ENCODE measurements around the gene PEX7.
"Not testable (repeated sequence)": the region's sequence is repeated elsewhere in the genome, so short reads cannot be mapped to it uniquely, and the experiment has no call there.

The PEX7 gene

GRCh38 chr6:136901212-136901784 lies 78.9 kb downstream of the PEX7 start:
- H3K9ac ChIP-seq (ENCODE audit: low read length in 2 of 2): no peak overlapping the region
- peaks cover 4 to 17% of the 10 kb centered on the region in 2 donors for H3K36me3 ChIP-seq (ENCODE audit: control insufficient read depth in 2 of 2, insufficient read depth in 2 of 2, low read length in 2 of 2)
- no peaks in the 10 kb centered on the region for H3K4me1 ChIP-seq (ENCODE audit: control insufficient read depth, insufficient read depth, low read length)
- H3K27me3 ChIP-seq (ENCODE audit: control insufficient read depth in 1 of 2, insufficient read depth in 2 of 2, low read length in 2 of 2): no peaks in the 10 kb centered on the region
- H3K4me3 ChIP-seq (ENCODE audit: low read length in 2 of 2): no peak overlapping the region
- no peak overlapping the region for H3K27ac ChIP-seq (ENCODE audit: low read length)
- H3K9me3 ChIP-seq (ENCODE audit: control insufficient read depth in 2 of 2, low read length in 2 of 2): no peaks in the 10 kb centered on the region

- H3K4me3 ChIP-seq (ENCODE audit: low read length in 2 of 2); H3K27ac ChIP-seq (ENCODE audit: low read length): not testable (repeated sequence)
These were observed 82.1 kb downstream of the PEX7 start for GRCh38 chr6:136904477-136904876.

GRCh38 chr6:136914947-136915346 lies 92.6 kb downstream of the PEX7 start:
- Histone ChIP-seq H3K9ac (ENCODE audit: low read length in 2 of 2) (no peak overlapping the region), H3K27me3 (ENCODE audit: control insufficient read depth in 1 of 2, insufficient read depth in 2 of 2, low read length in 2 of 2) (peaks cover 6 to 18% of the 10 kb centered on the region in 2 donors), H3K4me3 (ENCODE audit: low read length in 2 of 2) (no peak overlapping the region), H3K4me1 (ENCODE audit: control insufficient read depth, insufficient read depth, low read length) (no peaks in the 10 kb centered on the region), H3K9me3 (ENCODE audit: control insufficient read depth in 2 of 2, low read length in 2 of 2) (no peaks in the 10 kb centered on the region), H3K36me3 (ENCODE audit: control insufficient read depth in 2 of 2, insufficient read depth in 2 of 2, low read length in 2 of 2) (peaks cover 0 to 2% of the 10 kb centered on the region in 2 donors), H3K27ac (ENCODE audit: low read length) (no peak overlapping the region)

More at GRCh38 chr6:136904477-136904876, 82.1 kb downstream of the PEX7 start:
- H3K36me3 ChIP-seq (ENCODE audit: control insufficient read depth in 2 of 2, insufficient read depth in 2 of 2, low read length in 2 of 2): peaks cover 0 to 11% of the 10 kb centered on the region in 2 donors
- not testable (repeated sequence) for H3K27me3 ChIP-seq (ENCODE audit: control insufficient read depth in 1 of 2, insufficient read depth in 2 of 2, low read length in 2 of 2); H3K4me1 ChIP-seq (ENCODE audit: control insufficient read depth, insufficient read depth, low read length); H3K9me3 ChIP-seq (ENCODE audit: control insufficient read depth in 2 of 2, low read length in 2 of 2); H3K9ac ChIP-seq (ENCODE audit: low read length in 2 of 2)

GRCh38 chr6:136918706-136919105 lies 96.3 kb downstream of the PEX7 start:
- Histone ChIP-seq H3K27me3 (ENCODE audit: control insufficient read depth in 1 of 2, insufficient read depth in 2 of 2, low read length in 2 of 2) (peaks cover 23 to 56% of the 10 kb centered on the region in 2 donors), H3K36me3 (ENCODE audit: control insufficient read depth in 2 of 2, insufficient read depth in 2 of 2, low read length in 2 of 2) (peaks cover 0 to 2% of the 10 kb centered on the region in 2 donors), H3K4me3 (ENCODE audit: low read length in 2 of 2) (no peak overlapping the region), H3K9ac (ENCODE audit: low read length in 2 of 2) (no peak overlapping the region), H3K9me3 (ENCODE audit: control insufficient read depth in 2 of 2, low read length in 2 of 2) (no peaks in the 10 kb centered on the region), H3K27ac (ENCODE audit: low read length) (no peak overlapping the region), H3K4me1 (ENCODE audit: control insufficient read depth, insufficient read depth, low read length) (peaks cover 21% of the 10 kb centered on the region)

GRCh38 chr6:136920216-136920615 lies 97.8 kb downstream of the PEX7 start:
- H3K27me3 ChIP-seq (ENCODE audit: control insufficient read depth in 1 of 2, insufficient read depth in 2 of 2, low read length in 2 of 2): peaks cover 28 to 59% of the 10 kb centered on the region in 2 donors
- H3K36me3 ChIP-seq (ENCODE audit: control insufficient read depth in 2 of 2, insufficient read depth in 2 of 2, low read length in 2 of 2): peaks cover 0 to 2% of the 10 kb centered on the region in 2 donors
- H3K9me3 ChIP-seq (ENCODE audit: control insufficient read depth in 2 of 2, low read length in 2 of 2): no peaks in the 10 kb centered on the region
- H3K4me3 ChIP-seq (ENCODE audit: low read length in 2 of 2): peak overlapping the region; percentile 68 to 72
- no peak overlapping the region for H3K27ac ChIP-seq (ENCODE audit: low read length)
- H3K9ac ChIP-seq (ENCODE audit: low read length in 2 of 2): no peak overlapping the region
- H3K4me1 ChIP-seq (ENCODE audit: control insufficient read depth, insufficient read depth, low read length): peaks cover 21% of the 10 kb centered on the region

- H3K4me1 ChIP-seq (ENCODE audit: control insufficient read depth, insufficient read depth, low read length): peaks cover 21% of the 10 kb centered on the region
- H3K4me3 ChIP-seq (ENCODE audit: low read length in 2 of 2): peak overlapping the region; percentile 68 to 72
- H3K27ac ChIP-seq (ENCODE audit: low read length): no peak overlapping the region
- H3K9ac ChIP-seq (ENCODE audit: low read length in 2 of 2): no peak overlapping the region
- no peaks in the 10 kb centered on the region for H3K36me3 ChIP-seq (ENCODE audit: control insufficient read depth in 2 of 2, insufficient read depth in 2 of 2, low read length in 2 of 2)
- H3K27me3 ChIP-seq (ENCODE audit: control insufficient read depth in 1 of 2, insufficient read depth in 2 of 2, low read length in 2 of 2): peaks cover 28 to 59% of the 10 kb centered on the region in 2 donors
- H3K9me3 ChIP-seq (ENCODE audit: control insufficient read depth in 2 of 2, low read length in 2 of 2): no peaks in the 10 kb centered on the region
These were observed 98.4 kb downstream of the PEX7 start for GRCh38 chr6:136920671-136921380.

DNA sequence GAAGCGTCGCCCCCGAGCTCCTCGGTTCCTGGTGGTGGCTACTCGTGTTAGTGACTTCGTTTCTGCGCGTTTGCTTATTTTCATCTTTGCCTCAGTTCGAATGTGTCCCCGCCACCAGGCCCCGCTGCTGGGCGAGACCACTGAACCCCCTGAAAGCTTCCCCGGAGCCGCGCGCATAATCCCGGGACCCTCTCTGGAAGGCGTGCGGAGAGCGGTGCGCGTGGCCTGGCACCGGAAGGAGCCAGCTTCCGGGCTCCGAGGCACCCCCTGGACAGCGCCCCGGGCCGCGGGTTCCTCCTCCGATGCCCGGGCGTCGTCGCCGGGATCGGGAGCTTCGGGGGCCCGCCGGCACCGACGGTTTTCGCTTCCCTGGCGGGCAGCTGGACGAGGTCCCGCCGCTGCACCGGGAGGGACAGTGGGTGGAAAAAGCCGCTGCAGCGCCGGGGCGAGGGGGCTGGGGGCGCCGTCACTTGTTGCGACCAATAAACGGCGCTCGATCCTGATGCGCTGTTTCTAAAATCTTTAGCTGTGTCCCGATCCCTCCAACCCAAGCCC lies 99.1 kb downstream of the PEX7 start:
- H3K9ac ChIP-seq (ENCODE audit: low read length in 2 of 2): no peak overlapping the region
- peak overlapping the region; percentile 68 to 72 for H3K4me3 ChIP-seq (ENCODE audit: low read length in 2 of 2)
- peaks cover 28 to 59% of the 10 kb centered on the region in 2 donors for H3K27me3 ChIP-seq (ENCODE audit: control insufficient read depth in 1 of 2, insufficient read depth in 2 of 2, low read length in 2 of 2)
- no peaks in the 10 kb centered on the region for H3K36me3 ChIP-seq (ENCODE audit: control insufficient read depth in 2 of 2, insufficient read depth in 2 of 2, low read length in 2 of 2)
- H3K27ac ChIP-seq (ENCODE audit: low read length): no peak overlapping the region
- peaks cover 21% of the 10 kb centered on the region for H3K4me1 ChIP-seq (ENCODE audit: control insufficient read depth, insufficient read depth, low read length)
- H3K9me3 ChIP-seq (ENCODE audit: control insufficient read depth in 2 of 2, low read length in 2 of 2): no peaks in the 10 kb centered on the region

DNA sequence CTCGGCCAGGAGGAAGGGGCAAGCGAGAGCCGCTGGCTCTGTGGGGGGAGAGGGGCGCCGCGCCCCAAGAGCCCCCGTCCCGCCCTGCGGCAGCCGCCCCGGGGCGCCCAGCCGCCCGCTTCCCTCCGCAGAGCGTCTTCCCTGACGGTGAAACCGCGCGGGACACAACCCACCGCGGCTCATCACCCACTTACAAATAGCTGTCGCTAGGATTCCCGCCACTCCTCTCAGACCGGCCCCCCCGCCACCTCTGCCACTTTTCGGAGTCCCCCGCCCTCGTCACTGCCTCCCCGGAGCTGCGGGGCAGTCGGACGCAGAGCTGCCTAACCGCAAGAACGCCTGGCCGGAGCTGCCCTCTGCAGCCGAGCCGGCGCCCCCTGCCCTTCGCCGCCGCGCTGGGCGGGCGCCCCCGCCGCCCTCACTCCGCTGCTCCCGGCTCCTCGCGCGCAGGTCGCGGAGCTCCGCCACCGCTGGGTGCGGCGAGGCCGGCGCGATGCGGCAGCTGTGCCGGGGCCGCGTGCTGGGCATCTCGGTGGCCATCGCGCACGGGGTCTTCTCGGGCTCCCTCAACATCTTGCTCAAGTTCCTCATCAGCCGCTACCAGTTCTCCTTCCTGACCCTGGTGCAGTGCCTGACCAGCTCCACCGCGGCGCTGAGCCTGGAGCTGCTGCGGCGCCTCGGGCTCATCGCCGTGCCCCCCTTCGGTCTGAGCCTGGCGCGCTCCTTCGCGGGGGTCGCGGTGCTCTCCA lies 99.7 kb downstream of the PEX7 start, which contains the start of gene SLC35D3:
Gene SLC35D3 (plus strand): TSS at position 366 of the 749 bp plus-strand sequence. CDS start 128 bp downstream, at position 494.
- Histone ChIP-seq H3K9ac (ENCODE audit: low read length in 2 of 2) (no peak within 1 kb of the TSS), H3K27me3 (ENCODE audit: control insufficient read depth in 1 of 2, insufficient read depth in 2 of 2, low read length in 2 of 2) (peaks cover 28 to 59% of the 10 kb centered on the region in 2 donors), H3K4me1 (ENCODE audit: control insufficient read depth, insufficient read depth, low read length) (peaks cover 21% of the 10 kb centered on the region), H3K27ac (ENCODE audit: low read length) (no peak within 1 kb of the TSS), H3K36me3 (ENCODE audit: control insufficient read depth in 2 of 2, insufficient read depth in 2 of 2, low read length in 2 of 2) (no peaks in the 10 kb centered on the region), H3K4me3 (ENCODE audit: low read length in 2 of 2) (peak within 1 kb of the TSS; percentile 68 to 72), H3K9me3 (ENCODE audit: control insufficient read depth in 2 of 2, low read length in 2 of 2) (no peaks in the 10 kb centered on the region)

GRCh38 chr6:136922685-136923006 lies 100.3 kb downstream of the PEX7 start:
- Histone ChIP-seq H3K9ac (ENCODE audit: low read length in 2 of 2) (no peak overlapping the region), H3K36me3 (ENCODE audit: control insufficient read depth in 2 of 2, insufficient read depth in 2 of 2, low read length in 2 of 2) (no peaks in the 10 kb centered on the region), H3K4me3 (ENCODE audit: low read length in 2 of 2) (peak overlapping the region in 1 of 2 donors; percentile 72), H3K27ac (ENCODE audit: low read length) (no peak overlapping the region), H3K4me1 (ENCODE audit: control insufficient read depth, insufficient read depth, low read length) (peaks cover 21% of the 10 kb centered on the region), H3K27me3 (ENCODE audit: control insufficient read depth in 1 of 2, insufficient read depth in 2 of 2, low read length in 2 of 2) (peaks cover 28 to 59% of the 10 kb centered on the region in 2 donors), H3K9me3 (ENCODE audit: control insufficient read depth in 2 of 2, low read length in 2 of 2) (no peaks in the 10 kb centered on the region)

- Histone ChIP-seq H3K4me3 (ENCODE audit: low read length in 2 of 2) (peak overlapping the region in 1 of 2 donors; percentile 15), H3K36me3 (ENCODE audit: control insufficient read depth in 2 of 2, insufficient read depth in 2 of 2, low read length in 2 of 2) (no peaks in the 10 kb centered on the region), H3K9me3 (ENCODE audit: control insufficient read depth in 2 of 2, low read length in 2 of 2) (no peaks in the 10 kb centered on the region), H3K27me3 (ENCODE audit: control insufficient read depth in 1 of 2, insufficient read depth in 2 of 2, low read length in 2 of 2) (peaks cover 28 to 59% of the 10 kb centered on the region in 2 donors), H3K27ac (ENCODE audit: low read length) (no peak overlapping the region), H3K4me1 (ENCODE audit: control insufficient read depth, insufficient read depth, low read length) (peaks cover 21% of the 10 kb centered on the region), H3K9ac (ENCODE audit: low read length in 2 of 2) (no peak overlapping the region)
These were observed 100.9 kb downstream of the PEX7 start for GRCh38 chr6:136923116-136923953.

Measured in stomach smooth muscle (tissue), 2 donors.